HG03565 (cell line): ENCODE measurements around the gene TPI1.

Experiments used
- ATAC-seq: cut with Tn5 transposase; IDR thresholded peaks from one replicate; pipeline ENCODE4 v1.9.1; 2021; ENCODE audit warnings: mild to moderate bottlenecking, moderate library complexity; ENCODE audit not compliant: unreplicated experiment

TPI1 gene

DNA sequence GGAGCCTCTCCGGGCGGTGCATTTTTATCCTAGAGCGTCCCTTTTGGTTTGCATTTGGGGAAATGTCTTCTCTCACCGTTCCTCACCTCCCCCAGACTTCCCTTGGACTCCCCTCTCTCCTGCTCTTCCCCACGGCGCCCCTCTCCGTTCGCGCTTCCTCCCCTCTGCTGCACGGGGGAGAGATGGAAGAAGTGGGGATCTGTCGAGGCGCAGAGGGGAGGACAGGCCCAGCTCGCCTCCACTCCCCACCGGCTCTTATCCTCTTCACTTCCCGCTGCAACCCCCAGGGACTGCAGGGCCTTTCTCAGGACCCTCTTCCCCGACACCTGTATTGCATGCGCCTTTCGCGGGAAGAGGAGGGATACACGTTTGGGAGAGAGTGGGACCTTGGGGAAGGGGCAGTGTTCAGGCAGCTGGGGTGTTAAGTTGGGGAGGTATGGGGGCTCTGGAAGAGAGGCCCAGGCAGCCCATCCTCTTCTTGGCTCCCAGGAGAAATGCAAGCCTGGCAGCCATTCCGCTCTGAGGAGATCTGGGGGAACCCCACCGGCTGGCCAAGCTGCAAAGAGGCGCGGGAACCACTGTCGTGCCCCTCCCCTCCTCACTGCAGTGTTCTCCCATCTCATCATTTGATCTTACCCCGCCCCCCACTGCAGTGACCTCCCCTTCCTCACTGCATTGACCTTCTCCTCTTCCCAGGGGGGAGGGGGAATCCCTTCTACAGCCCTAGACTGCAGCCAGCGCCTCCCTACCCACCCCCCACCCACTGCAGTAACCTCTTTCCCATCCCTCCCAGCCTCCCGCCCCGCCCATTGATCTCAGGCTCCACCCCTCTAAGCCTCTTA is 47.8 kb downstream of the TPI1 start:
- no peak for ATAC-seq

GRCh38 chr12:6915789-6916285 is 48.5 kb downstream of the TPI1 start:
- no peak for ATAC-seq

GRCh38 chr12:6916426-6917200 is 49.3 kb downstream of the TPI1 start:
- no peak for ATAC-seq

- ATAC-seq, result no peak
Measured at GRCh38 chr12:6917491-6918231, 50.3 kb downstream of the TPI1 start.

DNA sequence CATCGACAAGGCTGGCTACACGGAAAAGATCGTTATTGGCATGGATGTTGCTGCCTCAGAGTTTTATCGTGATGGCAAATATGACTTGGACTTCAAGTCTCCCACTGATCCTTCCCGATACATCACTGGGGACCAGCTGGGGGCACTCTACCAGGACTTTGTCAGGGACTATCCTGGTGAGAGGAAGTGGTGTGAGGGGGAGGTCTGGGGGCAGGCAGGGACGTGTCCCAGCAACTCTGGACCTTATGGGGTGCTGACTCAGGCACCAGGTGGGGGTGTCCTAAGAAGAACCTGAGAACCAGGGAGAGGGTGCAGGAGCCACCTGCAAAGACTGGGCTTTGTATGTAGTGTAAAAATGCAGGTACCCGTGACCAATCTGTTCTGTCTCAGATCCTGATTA is 52.3 kb downstream of the TPI1 start:
- no peak for ATAC-seq
